GM21529 (cell line): ENCODE results near the gene PIK3R1.

ENCODE experiments used
- ATAC-seq: cut with Tn5 transposase; IDR thresholded peaks from one replicate; pipeline ENCODE4 v1.9.1; 2021; ENCODE audit not compliant: unreplicated experiment

PIK3R1 gene

DNA sequence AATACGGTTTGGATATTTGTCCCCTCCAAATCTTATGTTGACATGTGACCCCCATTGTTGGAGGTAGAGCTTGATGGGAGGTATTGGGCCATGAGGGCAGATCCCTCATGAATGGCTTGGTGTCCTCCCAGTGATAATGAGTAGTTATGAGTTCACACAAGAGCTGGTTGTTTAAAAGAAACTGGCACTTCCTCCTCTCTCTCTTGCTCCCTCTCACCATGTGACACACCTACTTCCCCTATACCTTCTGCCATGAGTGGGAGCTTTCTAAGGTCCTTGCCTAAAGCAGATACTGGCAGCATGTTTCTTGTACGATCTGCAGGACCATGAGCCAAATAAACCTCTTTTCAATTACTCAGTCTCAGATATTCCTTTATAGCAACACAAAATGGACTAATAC lies 132.0 kb downstream of the PIK3R1 start:
- ATAC-seq = no peak

DNA sequence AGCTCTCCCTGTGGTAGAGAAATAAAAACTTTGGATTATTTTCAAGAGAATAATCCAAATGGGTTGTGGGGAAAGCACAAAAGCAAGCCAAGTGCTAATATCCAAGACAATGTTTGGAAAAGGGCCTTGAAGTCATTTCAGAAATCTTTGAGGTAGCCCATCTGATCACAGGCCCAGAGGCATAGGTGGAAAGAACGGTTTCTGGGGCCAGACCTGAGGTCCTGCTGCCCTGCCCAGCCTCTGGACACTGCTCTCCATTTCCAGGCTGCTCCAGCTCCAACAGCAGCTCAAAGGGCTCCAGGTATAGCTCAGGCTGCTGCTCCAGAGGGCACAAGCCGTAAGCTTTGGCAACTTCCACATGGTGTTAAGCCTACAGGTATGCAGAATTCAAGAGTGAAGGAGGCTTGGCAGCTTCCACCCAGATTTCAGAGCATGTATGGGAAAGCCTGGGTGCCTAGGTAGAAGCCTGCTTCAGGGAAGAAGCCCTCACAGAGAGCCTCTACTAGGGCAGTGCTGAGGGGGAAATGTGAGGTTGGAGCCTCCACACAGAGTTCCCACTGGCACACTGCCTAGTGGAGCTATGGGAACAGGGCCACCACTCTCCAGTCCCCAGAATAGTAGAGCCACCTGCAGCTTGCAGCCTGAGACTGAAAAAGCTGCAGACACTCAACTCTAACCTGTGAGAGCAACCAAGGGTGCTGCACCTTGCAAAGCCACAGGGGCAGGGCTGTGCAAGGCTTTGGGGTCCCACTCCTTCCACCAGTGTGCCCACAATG lies 133.1 kb downstream of the PIK3R1 start:
- no peak for ATAC-seq

DNA sequence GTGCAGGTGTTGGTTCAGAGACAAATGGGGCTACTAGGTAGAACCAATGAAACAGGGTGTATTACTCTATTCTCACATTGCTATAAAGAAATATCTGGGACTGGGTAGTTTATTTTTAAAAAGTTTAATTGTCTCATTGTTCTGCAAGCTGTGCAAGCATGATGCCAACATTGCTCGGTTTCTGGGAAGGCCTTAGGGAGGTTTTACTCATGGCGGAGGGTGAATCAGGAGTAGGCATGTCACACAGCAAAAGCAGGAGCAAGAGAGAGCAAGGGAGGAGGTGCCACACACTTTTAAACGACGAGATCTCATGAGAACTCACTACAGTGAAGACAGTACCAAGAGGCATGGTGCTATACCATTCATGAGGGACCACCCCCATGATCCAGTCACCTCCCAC lies 134.6 kb downstream of the PIK3R1 start:
- no peak for ATAC-seq
